WTC11 (cell line): ENCODE data around the gene CIZ1.

ENCODE experiments used
- ATF1 ChIP-seq: sonication (generic); formaldehyde crosslinking; IDR thresholded peaks from 2 replicates; pipeline ENCODE4 v1.8.1; 2023; ENCODE audit warnings: mild to moderate bottlenecking, moderate library complexity, missing genetic modification reagents
- CREB1 ChIP-seq: sonication (generic); formaldehyde crosslinking; IDR thresholded peaks from 2 replicates; pipeline ENCODE4 v1.8.0; 2023; ENCODE audit warnings: mild to moderate bottlenecking, missing genetic modification reagents
- CREM ChIP-seq: sonication (generic); formaldehyde crosslinking; IDR thresholded peaks from 2 replicates; pipeline ENCODE4 v1.8.1; 2022; ENCODE audit warnings: mild to moderate bottlenecking, missing genetic modification reagents, moderate library complexity
- FOXK1 ChIP-seq: sonication (generic); formaldehyde crosslinking; IDR thresholded peaks from 2 replicates; pipeline ENCODE4 v1.8.0; 2022; ENCODE audit warnings: mild to moderate bottlenecking, moderate library complexity, missing genetic modification reagents
- NFE2L1 ChIP-seq: sonication (generic); formaldehyde crosslinking; IDR thresholded peaks from 2 replicates; pipeline ENCODE4 v1.8.1; 2023; ENCODE audit warnings: missing genetic modification reagents
- ZBTB21 ChIP-seq: sonication (generic); formaldehyde crosslinking; IDR thresholded peaks from 2 replicates; pipeline ENCODE4 v1.8.1; 2023; ENCODE audit warnings: mild to moderate bottlenecking, missing genetic modification reagents, borderline replicate concordance
- TF ChIP-seq, protein P1 (sequence below): fragments of 200-600 bp; IDR thresholded peaks from 2 replicates; pipeline ENCODE4 v1.8.0; 2022; ENCODE audit warnings: antibody characterized with exemption
- TF ChIP-seq, protein P2 (sequence below): sonication (generic); formaldehyde crosslinking; IDR thresholded peaks from 2 replicates; pipeline ENCODE4 v1.8.1; 2022; ENCODE audit warnings: low read depth, mild to moderate bottlenecking, moderate library complexity, missing genetic modification reagents, borderline replicate concordance
- TF ChIP-seq, protein P3 (sequence below): sonication (generic); formaldehyde crosslinking; IDR thresholded peaks from 2 replicates; pipeline ENCODE4 v1.8.1; 2023; ENCODE audit warnings: mild to moderate bottlenecking, missing genetic modification reagents
- TF ChIP-seq, protein P4 (sequence below): sonication (generic); formaldehyde crosslinking; IDR thresholded peaks from 2 replicates; pipeline ENCODE4 v1.8.0; 2022; ENCODE audit warnings: mild to moderate bottlenecking, missing genetic modification reagents
- TF ChIP-seq, protein P5 (sequence below): sonication (generic); formaldehyde crosslinking; IDR thresholded peaks from 2 replicates; pipeline ENCODE4 v1.8.0; 2023; ENCODE audit warnings: mild to moderate bottlenecking, missing genetic modification reagents
- TF ChIP-seq, protein P6 (sequence below): sonication (generic); formaldehyde crosslinking; IDR thresholded peaks from 2 replicates; pipeline ENCODE4 v1.8.1; 2023; ENCODE audit warnings: mild to moderate bottlenecking, missing genetic modification reagents
- TF ChIP-seq, protein P7 (sequence below): fragments of 250-450 bp; sonication (Bioruptor Pico); IDR thresholded peaks from 2 replicates; pipeline ENCODE4 v1.9.0; 2021; ENCODE audit warnings: mild to moderate bottlenecking, borderline replicate concordance

DNA sequence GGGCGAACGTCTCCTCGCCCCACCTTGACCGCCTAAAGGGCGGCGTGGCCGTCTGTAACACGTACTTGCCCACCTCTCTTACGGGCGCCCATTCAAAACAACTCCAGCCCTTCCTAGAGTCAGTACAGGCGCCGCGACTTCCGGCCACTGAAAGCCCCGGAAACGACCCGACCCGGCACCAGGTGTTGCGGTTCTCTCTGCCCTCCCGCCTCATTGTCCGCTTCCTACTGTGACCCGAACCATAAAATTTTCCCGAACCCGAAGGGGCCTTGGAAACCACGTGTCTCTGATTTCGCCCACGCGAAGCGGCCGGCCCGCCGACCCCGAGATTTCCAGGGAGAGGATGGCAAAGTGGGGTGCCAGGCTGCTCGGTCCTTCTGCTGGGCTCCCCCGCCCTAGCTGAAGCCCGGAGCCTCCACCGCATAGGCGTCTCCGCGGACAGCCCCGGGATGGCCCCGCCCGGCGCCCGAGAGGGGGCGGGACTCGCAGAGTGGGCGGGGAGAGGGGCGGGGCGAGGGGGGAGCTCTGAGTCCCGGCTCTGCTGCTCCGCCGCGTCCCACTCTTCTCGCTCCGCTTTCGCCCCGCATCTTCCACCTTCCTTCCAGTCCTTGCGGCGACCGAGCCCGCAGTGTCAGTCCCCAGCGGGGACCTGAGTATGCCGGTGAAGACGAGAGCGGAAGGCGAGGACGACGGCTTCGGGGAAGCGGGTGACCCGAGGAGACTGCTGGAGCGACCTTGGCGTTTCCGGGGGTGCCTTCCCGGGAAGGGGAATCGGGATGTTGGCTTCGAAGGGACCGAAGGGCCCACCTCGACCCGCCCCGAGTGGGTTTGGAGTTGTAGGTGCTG lies 63.2 kb downstream of the CIZ1 start:
- TF ChIP-seq, protein P1, sequence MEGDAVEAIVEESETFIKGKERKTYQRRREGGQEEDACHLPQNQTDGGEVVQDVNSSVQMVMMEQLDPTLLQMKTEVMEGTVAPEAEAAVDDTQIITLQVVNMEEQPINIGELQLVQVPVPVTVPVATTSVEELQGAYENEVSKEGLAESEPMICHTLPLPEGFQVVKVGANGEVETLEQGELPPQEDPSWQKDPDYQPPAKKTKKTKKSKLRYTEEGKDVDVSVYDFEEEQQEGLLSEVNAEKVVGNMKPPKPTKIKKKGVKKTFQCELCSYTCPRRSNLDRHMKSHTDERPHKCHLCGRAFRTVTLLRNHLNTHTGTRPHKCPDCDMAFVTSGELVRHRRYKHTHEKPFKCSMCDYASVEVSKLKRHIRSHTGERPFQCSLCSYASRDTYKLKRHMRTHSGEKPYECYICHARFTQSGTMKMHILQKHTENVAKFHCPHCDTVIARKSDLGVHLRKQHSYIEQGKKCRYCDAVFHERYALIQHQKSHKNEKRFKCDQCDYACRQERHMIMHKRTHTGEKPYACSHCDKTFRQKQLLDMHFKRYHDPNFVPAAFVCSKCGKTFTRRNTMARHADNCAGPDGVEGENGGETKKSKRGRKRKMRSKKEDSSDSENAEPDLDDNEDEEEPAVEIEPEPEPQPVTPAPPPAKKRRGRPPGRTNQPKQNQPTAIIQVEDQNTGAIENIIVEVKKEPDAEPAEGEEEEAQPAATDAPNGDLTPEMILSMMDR = no peak
- TF ChIP-seq, protein P2, sequence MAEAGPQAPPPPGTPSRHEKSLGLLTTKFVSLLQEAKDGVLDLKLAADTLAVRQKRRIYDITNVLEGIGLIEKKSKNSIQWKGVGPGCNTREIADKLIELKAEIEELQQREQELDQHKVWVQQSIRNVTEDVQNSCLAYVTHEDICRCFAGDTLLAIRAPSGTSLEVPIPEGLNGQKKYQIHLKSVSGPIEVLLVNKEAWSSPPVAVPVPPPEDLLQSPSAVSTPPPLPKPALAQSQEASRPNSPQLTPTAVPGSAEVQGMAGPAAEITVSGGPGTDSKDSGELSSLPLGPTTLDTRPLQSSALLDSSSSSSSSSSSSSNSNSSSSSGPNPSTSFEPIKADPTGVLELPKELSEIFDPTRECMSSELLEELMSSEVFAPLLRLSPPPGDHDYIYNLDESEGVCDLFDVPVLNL = no peak
- TF ChIP-seq ATF1 (CRISPR knock-in tag) = no peak
- TF ChIP-seq, protein P3, sequence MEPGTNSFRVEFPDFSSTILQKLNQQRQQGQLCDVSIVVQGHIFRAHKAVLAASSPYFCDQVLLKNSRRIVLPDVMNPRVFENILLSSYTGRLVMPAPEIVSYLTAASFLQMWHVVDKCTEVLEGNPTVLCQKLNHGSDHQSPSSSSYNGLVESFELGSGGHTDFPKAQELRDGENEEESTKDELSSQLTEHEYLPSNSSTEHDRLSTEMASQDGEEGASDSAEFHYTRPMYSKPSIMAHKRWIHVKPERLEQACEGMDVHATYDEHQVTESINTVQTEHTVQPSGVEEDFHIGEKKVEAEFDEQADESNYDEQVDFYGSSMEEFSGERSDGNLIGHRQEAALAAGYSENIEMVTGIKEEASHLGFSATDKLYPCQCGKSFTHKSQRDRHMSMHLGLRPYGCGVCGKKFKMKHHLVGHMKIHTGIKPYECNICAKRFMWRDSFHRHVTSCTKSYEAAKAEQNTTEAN (CRISPR knock-in tag) = no peak
- TF ChIP-seq, protein P4, sequence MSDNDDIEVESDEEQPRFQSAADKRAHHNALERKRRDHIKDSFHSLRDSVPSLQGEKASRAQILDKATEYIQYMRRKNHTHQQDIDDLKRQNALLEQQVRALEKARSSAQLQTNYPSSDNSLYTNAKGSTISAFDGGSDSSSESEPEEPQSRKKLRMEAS (CRISPR knock-in tag) = peak; percentile 72
- no peak; the same call in 1 of the 2 replicates for TF ChIP-seq CREM
- no peak for TF ChIP-seq NFE2L1
- TF ChIP-seq, protein P5, sequence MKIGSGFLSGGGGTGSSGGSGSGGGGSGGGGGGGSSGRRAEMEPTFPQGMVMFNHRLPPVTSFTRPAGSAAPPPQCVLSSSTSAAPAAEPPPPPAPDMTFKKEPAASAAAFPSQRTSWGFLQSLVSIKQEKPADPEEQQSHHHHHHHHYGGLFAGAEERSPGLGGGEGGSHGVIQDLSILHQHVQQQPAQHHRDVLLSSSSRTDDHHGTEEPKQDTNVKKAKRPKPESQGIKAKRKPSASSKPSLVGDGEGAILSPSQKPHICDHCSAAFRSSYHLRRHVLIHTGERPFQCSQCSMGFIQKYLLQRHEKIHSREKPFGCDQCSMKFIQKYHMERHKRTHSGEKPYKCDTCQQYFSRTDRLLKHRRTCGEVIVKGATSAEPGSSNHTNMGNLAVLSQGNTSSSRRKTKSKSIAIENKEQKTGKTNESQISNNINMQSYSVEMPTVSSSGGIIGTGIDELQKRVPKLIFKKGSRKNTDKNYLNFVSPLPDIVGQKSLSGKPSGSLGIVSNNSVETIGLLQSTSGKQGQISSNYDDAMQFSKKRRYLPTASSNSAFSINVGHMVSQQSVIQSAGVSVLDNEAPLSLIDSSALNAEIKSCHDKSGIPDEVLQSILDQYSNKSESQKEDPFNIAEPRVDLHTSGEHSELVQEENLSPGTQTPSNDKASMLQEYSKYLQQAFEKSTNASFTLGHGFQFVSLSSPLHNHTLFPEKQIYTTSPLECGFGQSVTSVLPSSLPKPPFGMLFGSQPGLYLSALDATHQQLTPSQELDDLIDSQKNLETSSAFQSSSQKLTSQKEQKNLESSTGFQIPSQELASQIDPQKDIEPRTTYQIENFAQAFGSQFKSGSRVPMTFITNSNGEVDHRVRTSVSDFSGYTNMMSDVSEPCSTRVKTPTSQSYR (CRISPR knock-in tag) = no peak
- TF ChIP-seq FOXK1 (CRISPR knock-in tag) = no peak; the same call in 1 of the 2 replicates
- TF ChIP-seq, protein P6, sequence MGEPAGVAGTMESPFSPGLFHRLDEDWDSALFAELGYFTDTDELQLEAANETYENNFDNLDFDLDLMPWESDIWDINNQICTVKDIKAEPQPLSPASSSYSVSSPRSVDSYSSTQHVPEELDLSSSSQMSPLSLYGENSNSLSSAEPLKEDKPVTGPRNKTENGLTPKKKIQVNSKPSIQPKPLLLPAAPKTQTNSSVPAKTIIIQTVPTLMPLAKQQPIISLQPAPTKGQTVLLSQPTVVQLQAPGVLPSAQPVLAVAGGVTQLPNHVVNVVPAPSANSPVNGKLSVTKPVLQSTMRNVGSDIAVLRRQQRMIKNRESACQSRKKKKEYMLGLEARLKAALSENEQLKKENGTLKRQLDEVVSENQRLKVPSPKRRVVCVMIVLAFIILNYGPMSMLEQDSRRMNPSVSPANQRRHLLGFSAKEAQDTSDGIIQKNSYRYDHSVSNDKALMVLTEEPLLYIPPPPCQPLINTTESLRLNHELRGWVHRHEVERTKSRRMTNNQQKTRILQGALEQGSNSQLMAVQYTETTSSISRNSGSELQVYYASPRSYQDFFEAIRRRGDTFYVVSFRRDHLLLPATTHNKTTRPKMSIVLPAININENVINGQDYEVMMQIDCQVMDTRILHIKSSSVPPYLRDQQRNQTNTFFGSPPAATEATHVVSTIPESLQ (CRISPR knock-in tag) = no peak
- TF ChIP-seq CREB1 (CRISPR knock-in tag) = no peak
- TF ChIP-seq, protein P7, sequence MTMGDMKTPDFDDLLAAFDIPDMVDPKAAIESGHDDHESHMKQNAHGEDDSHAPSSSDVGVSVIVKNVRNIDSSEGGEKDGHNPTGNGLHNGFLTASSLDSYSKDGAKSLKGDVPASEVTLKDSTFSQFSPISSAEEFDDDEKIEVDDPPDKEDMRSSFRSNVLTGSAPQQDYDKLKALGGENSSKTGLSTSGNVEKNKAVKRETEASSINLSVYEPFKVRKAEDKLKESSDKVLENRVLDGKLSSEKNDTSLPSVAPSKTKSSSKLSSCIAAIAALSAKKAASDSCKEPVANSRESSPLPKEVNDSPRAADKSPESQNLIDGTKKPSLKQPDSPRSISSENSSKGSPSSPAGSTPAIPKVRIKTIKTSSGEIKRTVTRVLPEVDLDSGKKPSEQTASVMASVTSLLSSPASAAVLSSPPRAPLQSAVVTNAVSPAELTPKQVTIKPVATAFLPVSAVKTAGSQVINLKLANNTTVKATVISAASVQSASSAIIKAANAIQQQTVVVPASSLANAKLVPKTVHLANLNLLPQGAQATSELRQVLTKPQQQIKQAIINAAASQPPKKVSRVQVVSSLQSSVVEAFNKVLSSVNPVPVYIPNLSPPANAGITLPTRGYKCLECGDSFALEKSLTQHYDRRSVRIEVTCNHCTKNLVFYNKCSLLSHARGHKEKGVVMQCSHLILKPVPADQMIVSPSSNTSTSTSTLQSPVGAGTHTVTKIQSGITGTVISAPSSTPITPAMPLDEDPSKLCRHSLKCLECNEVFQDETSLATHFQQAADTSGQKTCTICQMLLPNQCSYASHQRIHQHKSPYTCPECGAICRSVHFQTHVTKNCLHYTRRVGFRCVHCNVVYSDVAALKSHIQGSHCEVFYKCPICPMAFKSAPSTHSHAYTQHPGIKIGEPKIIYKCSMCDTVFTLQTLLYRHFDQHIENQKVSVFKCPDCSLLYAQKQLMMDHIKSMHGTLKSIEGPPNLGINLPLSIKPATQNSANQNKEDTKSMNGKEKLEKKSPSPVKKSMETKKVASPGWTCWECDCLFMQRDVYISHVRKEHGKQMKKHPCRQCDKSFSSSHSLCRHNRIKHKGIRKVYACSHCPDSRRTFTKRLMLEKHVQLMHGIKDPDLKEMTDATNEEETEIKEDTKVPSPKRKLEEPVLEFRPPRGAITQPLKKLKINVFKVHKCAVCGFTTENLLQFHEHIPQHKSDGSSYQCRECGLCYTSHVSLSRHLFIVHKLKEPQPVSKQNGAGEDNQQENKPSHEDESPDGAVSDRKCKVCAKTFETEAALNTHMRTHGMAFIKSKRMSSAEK = no peak
- no peak for TF ChIP-seq ZBTB21 (CRISPR knock-in tag)
